ENCODE results near the gene MAST4.

GRCh38 chr5:67085616-67086015 lies 489.4 kb downstream of the MAST4 start:
- TF ChIP-seq CTCF (conservative IDR thresholded peaks at IDR 0.05; ENCODE audit: low read length) (no peak), EZH2phosphoT487 (IDR thresholded peaks at IDR 0.05; ENCODE audit: borderline replicate concordance, low read depth, low read length) (no peak)
